Loucy (cell line): ENCODE data around the gene LRRC63.

Source experiments
- H2AFZ ChIP-seq: fragments of 200-600 bp; sonication (generic); 2 replicates; pipeline ENCODE4 v1.6.0; 2016; ENCODE audit warnings: antibody characterized with exemption, mild to moderate bottlenecking, low read length, moderate library complexity
- H3F3A ChIP-seq: fragments of 200-600 bp; 2 replicates; pipeline ENCODE4 v1.6.0; 2016; ENCODE audit warnings: antibody characterized with exemption, low read depth, mild to moderate bottlenecking
- H3K27me3 ChIP-seq: fragments of 200-600 bp; sonication (generic); 2 replicates; pipeline ENCODE4 v1.6.1; 2014; ENCODE audit warnings: low read length, mild to moderate bottlenecking; ENCODE audit not compliant: insufficient read depth, poor library complexity, severe bottlenecking
- H3K36me3 ChIP-seq: fragments of 200-600 bp; sonication (generic); 2 replicates; pipeline ENCODE4 v1.6.1; 2016; ENCODE audit warnings: low read length; ENCODE audit not compliant: insufficient read depth
- H3K4me1 ChIP-seq: fragments of 200-600 bp; sonication (generic); 2 replicates; pipeline ENCODE4 v1.5.1; 2014; ENCODE audit warnings: low read length, mild to moderate bottlenecking; ENCODE audit not compliant: insufficient read depth, poor library complexity, severe bottlenecking
- H3K4me2 ChIP-seq: fragments of 200-600 bp; sonication (generic); 2 replicates; pipeline ENCODE4 v1.6.0; 2014; ENCODE audit warnings: antibody characterized with exemption, low read length, low read depth, mild to moderate bottlenecking; ENCODE audit not compliant: poor library complexity, severe bottlenecking
- H3K4me3 ChIP-seq: fragments of 200-600 bp; sonication (generic); 2 replicates; pipeline ENCODE4 v1.5.1; 2014; ENCODE audit warnings: low read length, mild to moderate bottlenecking, mixed read lengths; ENCODE audit not compliant: poor library complexity, severe bottlenecking
- H3K79me2 ChIP-seq: fragments of 200-600 bp; sonication (generic); 2 replicates; pipeline ENCODE4 v1.6.1; 2014; ENCODE audit warnings: low read length; ENCODE audit not compliant: insufficient read depth
- H3K9ac ChIP-seq: fragments of 200-600 bp; sonication (generic); 2 replicates; pipeline ENCODE4 v1.6.0; 2014; ENCODE audit warnings: mild to moderate bottlenecking, low read depth, low read length, moderate library complexity; ENCODE audit not compliant: poor library complexity, severe bottlenecking
- H3K9me2 ChIP-seq: fragments of 200-600 bp; sonication (generic); replicated peaks from 2 replicates; pipeline ENCODE4 v1.6.1; 2016; ENCODE audit warnings: low read depth, low read length, mixed read lengths
- H3K9me3 ChIP-seq: fragments of 200-600 bp; sonication (generic); 2 replicates; pipeline ENCODE4 v1.6.1; 2014; ENCODE audit warnings: mild to moderate bottlenecking, antibody characterized with exemption, low read length, low read depth; ENCODE audit not compliant: insufficient read depth
- H4K20me1 ChIP-seq: fragments of 200-600 bp; sonication (generic); 2 replicates; pipeline ENCODE4 v1.6.0; 2014; ENCODE audit warnings: antibody characterized with exemption, low read length, mild to moderate bottlenecking; ENCODE audit not compliant: insufficient read depth, poor library complexity, severe bottlenecking
- EZH2phosphoT487 ChIP-seq: fragments of 200-600 bp; IDR thresholded peaks from 2 replicates; pipeline ENCODE4 v1.6.1; 2018; ENCODE audit warnings: antibody characterized with exemption, mild to moderate bottlenecking, moderate library complexity, borderline replicate concordance
- TF ChIP-seq, protein P1 (sequence below): fragments of 200-600 bp; sonication (generic); conservative IDR thresholded peaks from 2 replicates; pipeline ENCODE4 v1.5.1; 2014; ENCODE audit warnings: mild to moderate bottlenecking, antibody characterized with exemption, low read length

LRRC63 gene

DNA sequence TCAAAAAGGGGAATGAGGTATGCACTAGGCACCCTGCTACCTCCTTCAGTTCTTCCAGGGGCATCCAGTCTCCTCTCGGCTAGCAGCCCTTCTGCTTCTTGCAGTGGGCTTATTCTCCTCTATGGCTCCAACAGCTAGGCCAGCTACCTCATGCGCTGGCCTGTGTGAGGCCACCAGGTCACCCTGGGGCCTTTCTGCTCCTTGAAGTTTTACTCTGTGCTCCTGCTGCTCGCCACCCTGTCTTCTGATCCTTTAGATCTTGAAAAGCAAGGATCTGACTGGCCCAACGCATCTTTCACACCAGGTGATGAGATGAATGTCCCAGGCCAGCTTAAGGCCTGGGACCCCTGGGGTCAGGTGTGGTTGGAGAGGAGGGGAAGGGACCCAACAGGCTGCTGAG lies 109.1 kb downstream of the LRRC63 start:
- Histone ChIP-seq H3K9me2 (no peaks in the 10 kb centered on the region), H3K9ac (no peak overlapping the region), H3F3A (no peaks in the 10 kb centered on the region), H3K79me2 (no peaks in the 10 kb centered on the region), H2AFZ (peak overlapping the region; percentile 67), H3K27me3 (no peaks in the 10 kb centered on the region), H3K4me3 (no peak overlapping the region), H3K36me3 (no peaks in the 10 kb centered on the region), H3K9me3 (no peaks in the 10 kb centered on the region), H3K4me2 (no peak overlapping the region), H3K4me1 (peaks cover 6% of the 10 kb centered on the region), H4K20me1 (no peaks in the 10 kb centered on the region)
- no peak for TF ChIP-seq EZH2phosphoT487
- TF ChIP-seq, protein P1, sequence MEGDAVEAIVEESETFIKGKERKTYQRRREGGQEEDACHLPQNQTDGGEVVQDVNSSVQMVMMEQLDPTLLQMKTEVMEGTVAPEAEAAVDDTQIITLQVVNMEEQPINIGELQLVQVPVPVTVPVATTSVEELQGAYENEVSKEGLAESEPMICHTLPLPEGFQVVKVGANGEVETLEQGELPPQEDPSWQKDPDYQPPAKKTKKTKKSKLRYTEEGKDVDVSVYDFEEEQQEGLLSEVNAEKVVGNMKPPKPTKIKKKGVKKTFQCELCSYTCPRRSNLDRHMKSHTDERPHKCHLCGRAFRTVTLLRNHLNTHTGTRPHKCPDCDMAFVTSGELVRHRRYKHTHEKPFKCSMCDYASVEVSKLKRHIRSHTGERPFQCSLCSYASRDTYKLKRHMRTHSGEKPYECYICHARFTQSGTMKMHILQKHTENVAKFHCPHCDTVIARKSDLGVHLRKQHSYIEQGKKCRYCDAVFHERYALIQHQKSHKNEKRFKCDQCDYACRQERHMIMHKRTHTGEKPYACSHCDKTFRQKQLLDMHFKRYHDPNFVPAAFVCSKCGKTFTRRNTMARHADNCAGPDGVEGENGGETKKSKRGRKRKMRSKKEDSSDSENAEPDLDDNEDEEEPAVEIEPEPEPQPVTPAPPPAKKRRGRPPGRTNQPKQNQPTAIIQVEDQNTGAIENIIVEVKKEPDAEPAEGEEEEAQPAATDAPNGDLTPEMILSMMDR: no peak

DNA sequence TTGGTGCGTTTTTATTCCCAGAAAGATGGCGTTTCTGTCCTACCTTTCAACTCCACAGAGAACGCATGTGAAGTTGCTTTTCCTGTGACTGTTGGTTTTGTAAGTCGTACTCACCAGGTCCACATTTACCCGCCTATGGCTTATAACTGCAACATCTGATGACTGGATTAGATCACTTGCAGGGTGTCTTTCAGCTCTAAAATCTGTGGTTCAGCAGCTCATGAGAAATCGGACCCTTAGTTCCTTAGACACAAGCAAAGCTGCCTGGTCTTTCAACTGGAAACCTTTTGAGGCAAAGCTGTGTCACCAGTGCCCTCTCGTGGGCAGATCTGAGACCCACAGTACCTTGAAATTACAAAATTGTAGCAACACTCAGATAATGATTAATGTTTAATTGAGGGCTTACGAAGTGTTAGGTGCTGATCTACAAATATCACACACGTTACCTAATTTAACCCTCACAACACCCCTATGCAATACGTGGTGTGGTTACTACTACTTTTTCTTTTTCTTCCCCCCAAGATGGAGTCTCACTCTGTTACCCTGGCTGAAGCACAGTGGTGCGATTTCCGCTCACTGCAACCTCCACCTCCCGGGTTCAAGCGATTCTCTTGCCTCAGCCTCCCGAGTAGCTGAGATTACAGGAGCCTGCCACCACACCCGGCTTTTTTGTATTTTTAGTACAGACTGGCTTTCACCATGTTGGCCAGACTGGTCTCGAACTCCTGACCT lies 109.9 kb downstream of the LRRC63 start:
- no peak overlapping the region for H3K4me2 ChIP-seq
- H3K4me3 ChIP-seq: no peak overlapping the region
- no peaks in the 10 kb centered on the region for H3K79me2 ChIP-seq
- no peaks in the 10 kb centered on the region for H3K36me3 ChIP-seq
- no peaks in the 10 kb centered on the region for H4K20me1 ChIP-seq
- H3K9me3 ChIP-seq: no peaks in the 10 kb centered on the region
- no peaks in the 10 kb centered on the region for H3K27me3 ChIP-seq
- H2AFZ ChIP-seq: peak overlapping the region; percentile 67
- H3K9me2 ChIP-seq: no peaks in the 10 kb centered on the region
- no peaks in the 10 kb centered on the region for H3F3A ChIP-seq
- TF ChIP-seq, protein P1: peak; percentile 94
- no peak for TF ChIP-seq EZH2phosphoT487
- no peak overlapping the region for H3K9ac ChIP-seq
- H3K4me1 ChIP-seq: peaks cover 6% of the 10 kb centered on the region

DNA sequence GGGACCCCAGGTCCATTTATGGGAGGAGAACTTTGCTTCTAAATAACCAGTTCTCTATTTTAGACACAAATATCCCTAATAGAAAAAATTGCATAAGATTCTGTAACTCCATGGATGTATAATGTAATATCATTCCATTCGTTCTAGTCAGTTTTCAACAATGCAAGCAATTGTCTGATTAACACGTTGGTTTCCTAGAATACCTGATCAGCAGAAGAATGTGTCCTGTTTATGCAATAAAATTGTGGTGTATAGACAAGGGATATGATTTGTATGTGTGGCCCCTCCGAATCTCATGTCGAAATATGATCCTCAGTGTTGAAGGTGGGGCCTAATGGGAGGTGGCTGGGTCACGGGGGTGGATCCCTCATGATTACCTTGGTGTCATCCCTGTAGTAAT lies 113.2 kb downstream of the LRRC63 start:
- peaks cover 6% of the 10 kb centered on the region for H3K4me1 ChIP-seq
- no peak overlapping the region for H3K4me3 ChIP-seq
- no peak overlapping the region for H2AFZ ChIP-seq
- H3K27me3 ChIP-seq: no peaks in the 10 kb centered on the region
- no peak overlapping the region for H3K4me2 ChIP-seq
- no peaks in the 10 kb centered on the region for H4K20me1 ChIP-seq
- TF ChIP-seq, protein P1: no peak
- TF ChIP-seq EZH2phosphoT487: no peak
- no peaks in the 10 kb centered on the region for H3K36me3 ChIP-seq
- no peak overlapping the region for H3K9ac ChIP-seq
- H3F3A ChIP-seq: no peaks in the 10 kb centered on the region
- H3K9me3 ChIP-seq: no peaks in the 10 kb centered on the region
- no peaks in the 10 kb centered on the region for H3K79me2 ChIP-seq
- H3K9me2 ChIP-seq: no peaks in the 10 kb centered on the region
